CD4-positive, alpha-beta memory T cell (primary cell): ENCODE data around the gene SUSD6. TPM values are rescaled to one million over a fixed set of nuclear protein-coding genes. Genes with fewer than 3 reads are reported as not detected.

Experiments used
- CTCF ChIA-PET: fragments of 350-600 bp; sonication (Branson Sonifier 250); formaldehyde crosslinking; loops from one replicate; lab custom pipeline; 2021; ENCODE audit warnings: inconsistent platforms; ENCODE audit not compliant: partially characterized antibody; lab: Charles Lee
- POLR2A ChIA-PET: fragments of 350-600 bp; sonication (Branson Sonifier 250); formaldehyde crosslinking; loops from one replicate; lab custom pipeline; 2021; ENCODE audit not compliant: partially characterized antibody; lab: Charles Lee
- DNase-seq, 5 donors: peaks; one replicate each; pipeline versions ENCODE4 v3.0.0 to v3.0.0-alpha.2; 2020 to 2022; ENCODE audit warnings: mixed read lengths in 1 of 5
- H3K27ac ChIP-seq: one replicate; pipeline ENCODE4 v1.7.0; 2013; ENCODE audit warnings: low read depth, low read length
- H3K27me3 ChIP-seq: 2 replicates; pipeline ENCODE4 v1.7.0; 2013; ENCODE audit warnings: mild to moderate bottlenecking, low read length, moderate library complexity; ENCODE audit not compliant: insufficient read depth
- H3K36me3 ChIP-seq: 2 replicates; pipeline ENCODE4 v1.7.0; 2013; ENCODE audit warnings: mild to moderate bottlenecking, low read length, moderate library complexity; ENCODE audit not compliant: insufficient read depth
- H3K4me1 ChIP-seq: 2 replicates; pipeline ENCODE4 v1.7.0; 2013; ENCODE audit warnings: mild to moderate bottlenecking, low read length, moderate library complexity; ENCODE audit not compliant: insufficient read depth
- H3K4me3 ChIP-seq, 2 donors: one replicate each; pipeline ENCODE4 v1.7.0; 2013; ENCODE audit warnings: low read length in 2 of 2, mild to moderate bottlenecking in 1 of 2
- H3K9me3 ChIP-seq, 2 donors: one replicate each; pipeline ENCODE4 v1.7.0; 2013; ENCODE audit warnings: low read length in 2 of 2, control low read depth in 1 of 2; ENCODE audit not compliant: control insufficient read depth in 1 of 2
- H3K27ac Mint-ChIP-seq, 7 donors: one replicate each; pipeline ENCODE4 v1.8.0; 2020 to 2021; ENCODE audit warnings: mixed read lengths in 7 of 7, mild to moderate bottlenecking in 6 of 7, inconsistent platforms in 3 of 7, moderate library complexity in 3 of 7
- H3K27me3 Mint-ChIP-seq, 2 donors: one replicate each; pipeline ENCODE4 v1.8.0; 2020 to 2021; ENCODE audit warnings: mixed read lengths in 2 of 2
- H3K36me3 Mint-ChIP-seq, 2 donors: one replicate each; pipeline ENCODE4 v1.8.0; 2020 to 2021; ENCODE audit warnings: mixed read lengths in 2 of 2, inconsistent platforms in 1 of 2, mild to moderate bottlenecking in 1 of 2
- H3K4me1 Mint-ChIP-seq, 4 donors: one replicate each; pipeline ENCODE4 v1.8.0; 2020 to 2021; ENCODE audit warnings: mixed read lengths in 4 of 4, mild to moderate bottlenecking in 1 of 4
- H3K4me3 Mint-ChIP-seq, 8 donors: one replicate each; pipeline ENCODE4 v1.8.0; 2020 to 2021; ENCODE audit warnings: mixed read lengths in 8 of 8, mild to moderate bottlenecking in 7 of 8, moderate library complexity in 6 of 8, inconsistent platforms in 3 of 8
- H3K9me3 Mint-ChIP-seq, 8 donors: one replicate each; pipeline ENCODE4 v1.8.0; 2020 to 2021; ENCODE audit warnings: mixed read lengths in 8 of 8, mild to moderate bottlenecking in 5 of 8, inconsistent platforms in 3 of 8, moderate library complexity in 1 of 8
- intact Hi-C: fragments of 100-400 bp; cut with micrococcal nuclease; formaldehyde crosslinking; loops from one replicate; pipeline ENCODE4 v1.15.1; 2023
- polyA plus RNA-seq, 2 donors: library from polyadenylated mRNA; unstranded; fragments of 300-500 nt; fragmentation: Illumina TruSeq; gene quantifications; one replicate each; pipeline ENCODE4 v1.2.3, GENCODE V29; 2021
- total RNA-seq, 2 experiments: library from RNA; stranded (reverse); gene quantifications; one replicate each; pipeline ENCODE4 v1.2.3, GENCODE V29; 2021

SUSD6 gene
- total and polyA plus RNA-seq, 4 experiments from 2014 or later: 4.8 to 62.0 (median 36.1) TPM

GRCh38 chr14:69704319-69704718 is 92.9 kb downstream of the SUSD6 start:
- H3K36me3 ChIP-seq: peaks cover 31% of the 10 kb centered on the region
- POLR2A ChIA-PET: no interaction called here
- Mint-ChIP-seq H3K4me1 (peaks cover 34 to 63% (median 37%) of the 10 kb centered on the region in 4 donors), H3K27me3 (no peaks in the 10 kb centered on the region), H3K9me3 (no peaks in the 10 kb centered on the region), H3K36me3 (peaks cover 39 to 63% of the 10 kb centered on the region in 2 donors), H3K27ac (peak overlapping the region in 3 of 7 donors; percentile 14 to 75 (median 58)), H3K4me3 (no peak overlapping the region)
- DNase-seq: no peak
- no peak overlapping the region for H3K4me3 ChIP-seq
- no peaks in the 10 kb centered on the region for H3K9me3 ChIP-seq
- CTCF ChIA-PET: interaction anchor here (1.5 kb wide), 1 partner anchor 120 kb away, joined by 3 read pairs; no protein-coding TSS in a partner anchor
- H3K27me3 ChIP-seq: no peaks in the 10 kb centered on the region
- H3K4me1 ChIP-seq: peaks cover 29% of the 10 kb centered on the region
- H3K27ac ChIP-seq: no peak overlapping the region
- intact Hi-C loops: loop anchor here (5.0 kb wide), 1 partner anchor 37 kb away; no protein-coding TSS in a partner anchor

- H3K4me1 Mint-ChIP-seq: peaks cover 31 to 62% (median 32%) of the 10 kb centered on the region in 4 donors
- intact Hi-C loops: loop anchor here (5.0 kb wide), 1 partner anchor 103 kb away; no protein-coding TSS in a partner anchor
- peaks cover 44% of the 10 kb centered on the region for H3K36me3 ChIP-seq
Observed at GRCh38 chr14:69705706-69706105, 94.3 kb downstream of the SUSD6 start.

GRCh38 chr14:69708049-69708448 is 96.7 kb downstream of the SUSD6 start:
- peaks cover 55% of the 10 kb centered on the region for H3K36me3 ChIP-seq
- intact Hi-C loops: loop anchor here (5.0 kb wide), 1 partner anchor 106 kb away; no protein-coding TSS in a partner anchor
- Mint-ChIP-seq H3K9me3 (no peaks in the 10 kb centered on the region), H3K27me3 (no peaks in the 10 kb centered on the region), H3K4me3 (no peak overlapping the region), H3K4me1 (peaks cover 27 to 60% (median 32%) of the 10 kb centered on the region in 4 donors), H3K36me3 (peaks cover 65 to 88% of the 10 kb centered on the region in 2 donors), H3K27ac (peak overlapping the region in 1 of 7 donors; percentile 74)
- peaks cover 21% of the 10 kb centered on the region for H3K4me1 ChIP-seq
- no peaks in the 10 kb centered on the region for H3K27me3 ChIP-seq
- POLR2A ChIA-PET: interaction anchor here (1.1 to 1.6 kb wide), 2 partner anchors 59 to 97 kb away, joined by 3 to 4 read pairs; partner anchors contain the start of genes SRSF5 and SUSD6
- DNase-seq: no peak
- no peak overlapping the region for H3K27ac ChIP-seq
- H3K4me3 ChIP-seq: no peak overlapping the region
- no peaks in the 10 kb centered on the region for H3K9me3 ChIP-seq
- CTCF ChIA-PET: interaction anchor here (0.5 to 5.6 kb wide), 4 partner anchors 13 to 560 kb away, joined by 3 to 30 read pairs (median 4); no protein-coding TSS in a partner anchor

More at GRCh38 chr14:69705706-69706105, 94.3 kb downstream of the SUSD6 start:
- Mint-ChIP-seq H3K9me3 (no peaks in the 10 kb centered on the region), H3K27me3 (no peaks in the 10 kb centered on the region), H3K36me3 (peaks cover 48 to 76% of the 10 kb centered on the region in 2 donors), H3K4me3 (no peak overlapping the region), H3K27ac (peak overlapping the region in 4 of 7 donors; percentile 24 to 66 (median 36))
- H3K27me3 ChIP-seq: no peaks in the 10 kb centered on the region
- DNase-seq: no peak
- ChIA-PET POLR2A (interaction anchor here (0.8 kb wide), 1 partner anchor 95 kb away, joined by 3 read pairs; no protein-coding TSS in a partner anchor), CTCF (interaction anchor here (1.0 to 1.1 kb wide), 2 partner anchors 99 to 121 kb away, joined by 4 read pairs; no protein-coding TSS in a partner anchor)
- H3K9me3 ChIP-seq: no peaks in the 10 kb centered on the region
- no peak overlapping the region for H3K27ac ChIP-seq
- no peak overlapping the region for H3K4me3 ChIP-seq
- peaks cover 26% of the 10 kb centered on the region for H3K4me1 ChIP-seq

GRCh38 chr14:69708586-69709560 is 97.5 kb downstream of the SUSD6 start:
- Histone ChIP-seq H3K27ac (no peak overlapping the region), H3K9me3 (no peaks in the 10 kb centered on the region), H3K4me3 (no peak overlapping the region), H3K36me3 (peaks cover 49% of the 10 kb centered on the region), H3K4me1 (peaks cover 17% of the 10 kb centered on the region), H3K27me3 (no peaks in the 10 kb centered on the region)
- Mint-ChIP-seq H3K9me3 (no peaks in the 10 kb centered on the region), H3K27me3 (no peaks in the 10 kb centered on the region), H3K27ac (peak overlapping the region in 5 of 7 donors; percentile 50 to 87 (median 72)), H3K4me1 (peaks cover 24 to 58% (median 30%) of the 10 kb centered on the region in 4 donors), H3K36me3 (peaks cover 65 to 89% of the 10 kb centered on the region in 2 donors), H3K4me3 (no peak overlapping the region)
- DNase-seq: peak in 3 of 5 donors; percentile 24 to 41 (median 28)
- ChIA-PET POLR2A (interaction anchor here (0.8 to 1.6 kb wide), 2 partner anchors 26 to 58 kb away, joined by 3 to 4 read pairs; partner anchors contain the start of gene SRSF5), CTCF (interaction anchor here (0.7 to 5.6 kb wide), 10 partner anchors 12 to 125 kb away, joined by 3 to 30 read pairs (median 5); no protein-coding TSS in a partner anchor)
- intact Hi-C loops: loop anchor here (5.0 kb wide), 1 partner anchor 107 kb away; no protein-coding TSS in a partner anchor

GRCh38 chr14:69710378-69710777 is 99.0 kb downstream of the SUSD6 start:
- Mint-ChIP-seq H3K4me3 (peak overlapping the region in 1 of 8 donors; percentile 43), H3K27me3 (no peaks in the 10 kb centered on the region), H3K9me3 (no peaks in the 10 kb centered on the region), H3K27ac (peak overlapping the region in 6 of 7 donors; percentile 5 to 70 (median 52)), H3K4me1 (peaks cover 24 to 61% (median 35%) of the 10 kb centered on the region in 4 donors), H3K36me3 (peaks cover 65 to 84% of the 10 kb centered on the region in 2 donors)
- ChIA-PET CTCF (interaction anchor here (1.2 to 5.6 kb wide), 6 partner anchors 16 to 126 kb away, joined by 3 to 30 read pairs (median 8); partner anchors contain the start of gene SUSD6), POLR2A (interaction anchor here (1.3 kb wide), 1 partner anchor 98 kb away, joined by 4 read pairs; no protein-coding TSS in a partner anchor)
- peaks cover 40% of the 10 kb centered on the region for H3K36me3 ChIP-seq
- H3K9me3 ChIP-seq: no peaks in the 10 kb centered on the region
- DNase-seq: no peak
- intact Hi-C loops: no loop called here
- no peaks in the 10 kb centered on the region for H3K27me3 ChIP-seq
- peaks cover 17% of the 10 kb centered on the region for H3K4me1 ChIP-seq
- no peak overlapping the region for H3K27ac ChIP-seq
- no peak overlapping the region for H3K4me3 ChIP-seq

DNA sequence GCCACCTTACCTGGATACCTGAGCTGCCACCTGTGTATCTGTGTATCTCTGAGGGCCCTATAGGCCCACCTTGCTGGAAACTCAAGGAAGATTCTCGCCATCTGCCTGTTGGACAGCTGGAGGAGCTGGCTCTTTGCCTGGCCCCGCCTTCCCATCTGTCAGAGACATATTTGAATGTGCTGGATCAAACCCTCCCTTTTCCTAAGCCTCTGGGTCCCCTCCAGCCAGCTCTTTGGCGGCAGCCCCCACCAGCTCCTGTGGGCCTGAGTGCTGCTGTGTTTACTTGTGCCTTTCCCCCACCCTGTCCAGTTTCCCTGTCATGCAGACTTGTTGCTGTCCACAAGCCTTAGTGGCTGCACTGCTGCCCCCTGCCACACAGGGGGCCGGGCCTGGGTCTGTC is 99.7 kb downstream of the SUSD6 start:
- Mint-ChIP-seq H3K36me3 (peaks cover 59 to 77% of the 10 kb centered on the region in 2 donors), H3K4me1 (peaks cover 25 to 61% (median 40%) of the 10 kb centered on the region in 4 donors), H3K4me3 (peak overlapping the region in 1 of 8 donors; percentile 49), H3K27me3 (no peaks in the 10 kb centered on the region), H3K27ac (peak overlapping the region in 1 of 7 donors; percentile 37), H3K9me3 (no peaks in the 10 kb centered on the region)
- Histone ChIP-seq H3K36me3 (peaks cover 40% of the 10 kb centered on the region), H3K4me1 (peaks cover 22% of the 10 kb centered on the region), H3K9me3 (no peaks in the 10 kb centered on the region), H3K27ac (no peak overlapping the region), H3K4me3 (no peak overlapping the region), H3K27me3 (no peaks in the 10 kb centered on the region)
- no peak for DNase-seq
- ChIA-PET POLR2A (interaction anchor here (0.9 to 1.2 kb wide), 3 partner anchors 76 to 100 kb away, joined by 3 to 4 read pairs (median 3); partner anchors contain the start of gene SUSD6), CTCF (interaction anchor here (2.1 to 5.6 kb wide), 4 partner anchors 16 to 125 kb away, joined by 7 to 30 read pairs (median 8); partner anchors contain the start of gene SUSD6)
- intact Hi-C loops: no loop called here
